G401.6 (cell line): Measurements from ENCODE around the gene PPARD.

Experiments used
- FAIRE-seq: peaks from 2 replicates; lab custom pipeline; 2012; peaks lifted over from hg19 to GRCh38; lab: Jason Lieb, UNC

PPARD gene

DNA sequence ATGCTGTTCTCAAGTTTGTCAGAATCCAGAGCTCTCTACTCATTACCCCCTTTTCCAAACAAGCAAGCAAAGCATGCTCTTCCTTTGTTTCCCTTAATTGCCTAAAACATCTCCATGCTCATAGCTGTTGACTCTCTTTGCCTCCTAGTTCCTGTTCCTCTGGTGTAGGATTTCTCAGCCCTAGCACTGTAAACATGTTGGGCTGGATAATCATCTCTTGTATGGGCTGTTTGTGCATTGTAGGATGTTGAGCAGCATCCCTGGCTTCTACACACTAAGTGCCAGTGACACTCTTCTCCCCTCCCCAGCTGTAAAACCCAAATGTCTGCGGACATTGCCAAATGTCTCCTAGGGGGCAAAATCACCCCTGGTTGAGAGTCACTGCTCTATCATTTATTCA, 14.0 kb downstream of the PPARD start:
- no peak for FAIRE-seq

DNA sequence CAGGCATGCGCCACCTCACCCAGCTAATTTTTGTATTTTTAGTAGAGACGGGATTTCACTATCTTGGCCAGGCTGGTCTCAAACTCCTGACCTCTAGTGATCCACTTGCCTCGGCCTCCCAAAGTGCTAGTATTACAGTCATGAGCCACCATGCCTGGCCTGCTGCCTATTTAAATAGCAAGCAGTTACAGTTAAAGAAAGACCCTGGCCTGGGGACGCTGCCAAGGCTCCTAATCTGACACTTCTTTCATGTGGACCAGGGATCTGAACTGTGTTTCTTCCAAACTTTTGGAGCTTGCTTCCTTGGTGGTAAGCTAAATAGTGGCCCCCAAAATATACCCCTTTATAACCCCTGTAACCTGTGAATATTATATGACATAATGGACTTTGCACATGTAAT, 15.3 kb downstream of the PPARD start:
- FAIRE-seq: no peak

DNA sequence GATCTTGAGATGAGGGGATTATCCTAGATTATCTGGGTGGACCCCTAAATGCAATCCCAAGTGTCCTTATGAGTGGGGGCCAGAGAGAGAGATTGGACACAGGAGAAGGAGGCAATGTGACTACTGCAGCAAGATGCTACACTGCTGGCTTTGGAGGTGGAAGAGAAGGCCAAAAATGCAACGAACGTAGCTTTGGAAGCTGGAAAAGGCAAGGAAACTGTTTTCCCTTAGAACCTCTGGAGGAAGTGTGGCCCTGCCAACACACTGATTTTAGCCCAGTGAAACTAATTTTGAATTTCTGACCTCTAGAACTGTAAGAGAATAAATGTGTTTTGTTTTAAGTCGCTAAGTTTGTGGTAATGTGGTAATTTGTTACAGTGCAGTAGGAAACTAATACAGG, 15.7 kb downstream of the PPARD start:
- FAIRE-seq: no peak

DNA sequence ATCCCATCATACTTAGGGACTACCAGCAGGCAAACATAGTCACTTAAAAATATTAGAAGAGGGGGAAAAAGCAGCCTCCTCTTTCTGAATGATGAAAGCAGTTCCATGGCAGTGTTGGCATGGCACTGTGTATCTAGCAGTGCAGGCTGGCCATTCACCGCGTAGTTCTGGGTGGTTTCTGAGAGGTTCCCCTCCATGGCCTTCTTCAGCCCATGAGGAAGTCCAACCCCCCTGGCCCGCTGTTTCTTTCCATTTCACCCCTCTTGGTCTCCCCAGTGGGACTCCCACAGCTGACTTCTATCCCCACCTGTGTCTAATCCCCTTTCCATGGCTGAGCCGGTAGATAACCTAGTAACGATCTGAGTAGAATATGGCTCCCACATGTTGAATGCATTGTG, 17.0 kb downstream of the PPARD start:
- no peak for FAIRE-seq

GRCh38 chr6:35359744-35360348, 17.5 kb downstream of the PPARD start:
- FAIRE-seq: no peak

DNA sequence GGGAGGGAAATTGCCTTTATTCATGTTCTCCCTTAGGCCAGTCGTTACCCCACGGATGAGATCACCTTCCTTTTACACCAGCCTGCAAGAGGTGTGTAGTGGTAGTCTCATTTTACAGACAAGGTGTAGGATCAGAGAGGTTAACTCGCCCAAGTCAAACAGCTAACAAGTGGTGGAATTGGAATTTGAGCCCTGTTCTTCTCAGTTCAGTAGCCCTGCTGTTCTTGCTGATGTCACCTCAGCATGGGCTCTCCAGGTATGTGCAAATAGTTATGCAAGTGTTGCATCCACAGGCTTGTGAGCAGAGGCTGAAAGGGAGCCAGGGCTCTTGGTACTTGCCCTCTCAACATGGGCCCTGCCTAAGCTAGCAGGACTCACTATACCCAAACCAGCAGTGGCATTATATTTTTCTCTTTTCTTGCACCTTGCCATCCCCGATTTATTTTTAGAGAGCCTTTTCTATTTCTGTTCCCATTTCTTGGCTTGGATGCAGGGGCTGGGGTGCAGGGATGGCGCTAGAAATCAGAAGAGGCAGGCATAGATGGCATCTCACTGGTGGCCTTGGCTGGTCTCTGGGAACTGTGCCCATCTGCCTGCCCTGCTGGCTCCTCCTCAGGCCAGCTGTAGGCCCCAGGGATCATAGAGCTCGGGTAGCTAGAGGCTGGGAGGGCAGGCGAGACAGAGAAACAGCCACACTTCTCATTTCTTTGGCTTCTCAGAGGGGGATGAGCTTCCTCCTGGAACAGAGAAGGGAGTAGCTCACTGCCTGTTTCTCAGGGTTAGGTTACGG, 18.2 kb downstream of the PPARD start:
- no peak for FAIRE-seq

- no peak for FAIRE-seq
Observed at GRCh38 chr6:35362200-35362599, 19.8 kb downstream of the PPARD start.

- no peak for FAIRE-seq
Observed at GRCh38 chr6:35363293-35363750, 21.0 kb downstream of the PPARD start.

DNA sequence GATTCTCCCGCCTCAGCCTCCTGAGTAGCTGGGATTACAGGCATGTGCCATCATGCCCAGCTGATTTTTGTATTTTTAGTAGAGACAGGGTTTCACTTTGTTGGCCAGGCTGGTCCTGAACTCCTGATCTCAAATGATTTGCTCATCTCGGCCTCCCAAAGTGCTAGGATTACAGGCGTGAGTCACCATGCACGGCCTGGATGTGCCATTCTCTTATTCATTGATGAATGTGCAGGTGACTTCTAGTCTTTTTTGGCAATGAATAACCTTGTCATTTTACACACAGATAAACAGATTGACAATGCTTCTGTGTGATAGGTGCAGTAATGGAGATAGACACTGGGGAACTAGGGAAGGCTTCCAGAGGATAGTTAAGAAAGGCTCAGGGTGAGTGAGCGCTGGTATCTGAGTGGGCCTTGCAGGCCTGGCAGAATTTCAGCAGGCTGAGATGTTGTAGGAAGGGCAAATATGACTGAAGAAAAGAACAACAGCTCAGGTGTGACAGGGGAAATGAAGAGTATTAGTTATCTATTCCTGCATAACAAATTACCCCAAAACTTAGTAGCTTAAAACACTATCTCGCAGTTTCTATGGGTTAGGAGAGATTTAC, 23.3 kb downstream of the PPARD start:
- no peak for FAIRE-seq

GRCh38 chr6:35366204-35366596, 23.8 kb downstream of the PPARD start:
- FAIRE-seq: no peak

- FAIRE-seq: no peak
Observed at GRCh38 chr6:35367646-35368037, 25.3 kb downstream of the PPARD start.

GRCh38 chr6:35368038-35368887, 25.9 kb downstream of the PPARD start:
- no peak for FAIRE-seq

- no peak for FAIRE-seq
Observed at GRCh38 chr6:35370124-35370741, 27.9 kb downstream of the PPARD start.

GRCh38 chr6:35370785-35371493, 28.6 kb downstream of the PPARD start:
- FAIRE-seq: no peak

DNA sequence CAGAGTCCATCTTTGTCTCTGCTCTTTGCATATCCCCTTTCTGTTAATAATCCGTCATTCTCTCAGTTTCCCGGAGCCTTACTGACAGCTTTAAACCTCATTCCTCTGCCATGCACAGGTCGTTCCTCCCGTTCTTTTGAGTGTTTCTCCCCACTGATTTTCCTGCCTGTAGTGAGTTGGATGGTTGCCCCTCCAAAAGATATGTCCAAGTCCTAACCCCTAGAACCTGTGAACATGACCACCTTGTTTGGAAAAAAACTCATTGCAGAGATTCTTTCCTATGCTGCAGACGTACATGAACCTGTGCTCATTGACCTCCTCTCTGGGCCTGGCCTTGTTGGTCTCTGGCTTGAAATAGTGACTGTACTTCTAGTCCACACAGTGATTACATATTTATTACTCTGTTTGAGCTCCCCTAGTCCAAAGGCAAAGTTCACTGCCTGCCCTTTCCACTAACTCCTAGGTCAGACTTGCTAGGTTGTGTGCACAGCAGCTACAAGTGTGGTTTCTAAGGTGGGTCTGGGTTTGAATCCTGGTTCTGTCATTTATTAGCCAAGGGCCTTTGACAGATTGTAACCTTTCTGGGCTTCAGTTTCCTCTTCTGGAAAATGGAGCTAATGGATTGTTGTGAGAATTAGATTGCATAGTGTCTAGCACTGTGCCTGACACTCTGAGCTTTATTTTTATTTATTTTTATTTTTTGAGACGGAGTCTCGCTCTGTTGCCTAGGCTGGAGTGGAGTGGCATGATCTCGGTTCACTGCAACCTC, 29.3 kb downstream of the PPARD start:
- no peak for FAIRE-seq

GRCh38 chr6:35372633-35373032, 30.3 kb downstream of the PPARD start:
- FAIRE-seq: no peak

- FAIRE-seq: no peak
Observed at GRCh38 chr6:35376281-35376680, 33.9 kb downstream of the PPARD start.

DNA sequence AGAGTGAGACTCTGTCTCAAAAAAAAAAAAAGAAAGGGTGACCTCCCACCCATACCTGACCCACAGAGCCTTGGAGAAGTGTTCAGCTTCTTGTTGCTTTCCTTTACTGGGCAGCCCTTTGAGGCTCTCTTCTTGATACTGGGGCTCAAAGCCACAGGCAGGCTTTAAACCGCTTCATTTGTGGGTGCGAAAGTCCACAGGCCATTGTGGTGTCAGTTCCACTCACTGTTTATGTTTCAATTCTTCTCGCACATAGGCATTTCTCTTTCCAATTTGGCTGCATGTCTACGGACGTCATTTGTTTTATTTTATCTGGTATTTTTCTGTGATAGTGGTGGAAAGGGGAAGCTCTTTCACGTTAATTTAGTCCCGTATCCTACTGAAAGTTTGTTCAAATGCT, 34.6 kb downstream of the PPARD start:
- no peak for FAIRE-seq

DNA sequence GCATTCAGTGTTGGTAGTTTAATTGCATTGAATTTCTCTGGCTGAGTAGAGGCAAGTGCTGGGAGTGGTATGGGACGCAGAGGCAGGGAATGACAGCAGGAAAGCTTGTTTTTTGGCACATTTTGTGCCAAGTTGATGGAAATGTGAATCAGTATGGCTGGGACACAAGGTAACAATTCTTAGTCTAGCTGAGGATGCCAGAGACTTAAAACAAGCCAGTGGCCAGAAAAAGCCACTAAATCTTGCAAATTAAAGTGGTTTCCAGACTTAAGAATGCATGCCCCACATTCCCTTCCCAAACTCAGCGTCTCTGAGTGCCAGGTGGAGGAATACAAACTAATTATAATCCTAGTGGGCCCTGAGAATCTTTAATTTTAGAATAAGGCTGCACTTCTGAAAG, 35.9 kb downstream of the PPARD start:
- FAIRE-seq: no peak

DNA sequence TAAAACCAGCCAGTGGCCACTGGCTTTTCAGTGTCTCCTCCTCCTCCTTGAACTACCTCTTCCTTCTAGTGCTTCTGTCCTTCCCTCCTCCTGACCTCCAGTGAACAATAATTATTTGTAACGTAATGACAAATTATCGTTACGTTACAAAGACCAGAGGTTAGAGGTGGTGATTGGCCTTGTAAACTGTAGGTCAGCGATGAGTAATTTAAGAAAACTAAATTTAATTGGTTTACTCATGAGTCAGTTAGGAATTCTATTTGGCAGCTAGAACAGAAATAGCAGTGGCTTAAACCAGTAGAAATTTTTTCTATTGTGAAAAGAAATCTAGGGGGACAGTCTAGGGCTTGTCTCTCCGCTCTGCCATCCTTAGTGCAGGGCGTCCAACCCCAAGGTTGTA, 38.8 kb downstream of the PPARD start:
- no peak for FAIRE-seq

- no peak for FAIRE-seq
Observed at GRCh38 chr6:35382015-35382414, 39.7 kb downstream of the PPARD start.
